ENCODE measurements around the gene IL17D.
"Not testable (repeated sequence)": the region's sequence is repeated elsewhere in the genome, so short reads cannot be mapped to it uniquely, and the experiment has no call there.

The IL17D gene, protein sequence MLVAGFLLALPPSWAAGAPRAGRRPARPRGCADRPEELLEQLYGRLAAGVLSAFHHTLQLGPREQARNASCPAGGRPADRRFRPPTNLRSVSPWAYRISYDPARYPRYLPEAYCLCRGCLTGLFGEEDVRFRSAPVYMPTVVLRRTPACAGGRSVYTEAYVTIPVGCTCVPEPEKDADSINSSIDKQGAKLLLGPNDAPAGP

DNA sequence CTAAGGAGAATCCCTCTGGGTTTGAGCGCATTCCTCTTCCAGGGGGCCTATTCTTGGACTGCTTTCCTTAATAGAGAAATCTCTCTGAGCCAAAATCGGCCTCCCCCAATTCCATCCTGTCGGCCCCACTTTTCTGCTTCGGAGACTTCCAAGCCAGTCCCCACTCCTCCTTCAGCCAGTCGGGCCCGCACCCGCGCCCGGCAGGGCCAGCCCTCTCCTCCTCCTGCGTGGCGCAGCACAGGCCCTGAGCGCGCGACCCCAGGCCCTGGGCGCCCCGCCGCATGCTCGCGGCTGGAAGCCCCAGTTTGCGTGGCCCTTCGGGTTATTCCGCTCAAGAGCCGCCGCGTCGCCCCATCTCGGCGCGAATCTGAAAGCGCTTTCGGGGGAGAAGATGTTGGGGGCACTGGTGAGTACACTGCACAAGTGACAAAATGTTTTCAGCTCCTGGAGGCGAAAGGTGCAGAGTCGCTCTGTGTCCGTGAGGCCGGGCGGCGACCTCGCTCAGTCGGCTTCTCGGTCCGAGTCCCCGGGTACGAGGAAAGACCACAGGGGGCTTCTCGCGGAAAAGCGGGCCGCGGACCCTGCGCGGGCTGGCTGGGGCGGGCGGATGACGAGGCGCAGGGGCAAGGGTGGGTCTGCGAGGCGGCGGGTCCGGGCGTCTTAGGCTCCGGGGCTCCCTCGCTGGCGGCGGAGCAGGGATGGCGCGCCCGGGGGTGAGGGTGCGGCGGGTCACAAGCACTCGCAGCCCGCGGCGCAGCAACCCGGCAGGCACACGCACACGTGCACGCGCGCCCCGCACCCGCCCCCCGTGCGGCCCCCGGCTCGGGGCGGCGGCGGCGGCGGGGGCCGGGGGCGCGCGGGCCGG is at the start of gene IL17D:
IL17D (plus strand) TSS at position 785 of the 865 bp plus-strand sequence. CDS start 303 bp downstream, outside the sequence.
- peak in 2 of 3 experiments; percentile 21 to 30 for DNase-seq (ENCODE audit: low read depth in 3 of 3)

GRCh38 chr13:20654156-20654555 is 49.3 kb upstream of the IL17D start:
- DNase-seq (ENCODE audit: low read depth in 3 of 3), result no peak

DNA sequence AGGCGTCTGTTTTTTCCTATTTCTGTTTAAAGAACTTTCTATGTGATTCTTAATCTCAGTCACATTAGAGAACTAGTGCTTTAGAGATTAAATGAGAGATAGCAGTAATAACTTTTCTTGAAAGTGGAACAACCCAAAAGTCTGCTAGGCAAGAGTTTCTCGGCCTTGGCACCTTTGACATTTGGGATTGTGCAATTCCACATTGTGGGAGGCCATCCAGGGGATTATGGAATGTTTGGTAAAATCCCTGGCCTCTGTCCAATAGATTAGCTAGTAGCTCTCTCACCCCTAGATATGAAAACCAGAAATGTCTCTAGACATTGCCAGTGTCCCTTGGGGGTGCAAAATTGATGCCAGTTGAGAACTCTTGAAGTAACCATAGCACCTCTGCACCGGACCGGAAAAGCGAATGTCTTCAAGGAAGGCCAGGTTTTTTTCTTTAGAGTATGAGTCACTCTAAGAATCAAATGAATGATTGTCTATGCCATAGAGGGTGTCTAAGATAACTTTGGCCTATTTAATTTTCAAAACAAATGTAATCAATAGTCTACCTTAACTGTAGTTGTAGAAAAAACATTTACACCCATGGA is 45.0 kb upstream of the IL17D start:
- no peak for DNase-seq (ENCODE audit: low read depth in 3 of 3)

GRCh38 chr13:20664351-20664750 is 39.1 kb upstream of the IL17D start:
- DNase-seq (ENCODE audit: low read depth in 3 of 3), result no peak

DNA sequence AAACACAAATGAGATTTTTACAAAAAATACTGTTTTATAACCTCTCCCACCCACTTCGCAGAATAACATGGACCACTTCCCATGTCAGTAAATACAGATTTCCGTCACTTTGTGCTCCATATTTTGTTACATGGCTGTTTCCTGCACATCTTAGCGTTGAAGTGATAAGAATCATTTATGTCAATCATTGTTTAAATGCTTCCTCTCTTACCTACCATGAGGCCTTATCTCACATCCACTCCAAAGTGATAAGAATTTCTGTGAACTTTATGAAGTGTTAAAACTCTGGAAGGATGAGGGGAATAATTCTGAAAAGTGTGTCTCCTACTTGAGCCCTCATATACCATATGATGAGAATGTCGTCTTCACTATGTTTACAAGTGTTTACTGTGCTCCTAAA is 36.6 kb upstream of the IL17D start:
- no peak for DNase-seq (ENCODE audit: low read depth in 3 of 3)

- DNase-seq (ENCODE audit: low read depth in 3 of 3), result no peak
Observed at GRCh38 chr13:20667857-20668437, 35.6 kb upstream of the IL17D start.

GRCh38 chr13:20669162-20669561 is 34.3 kb upstream of the IL17D start:
- DNase-seq (ENCODE audit: low read depth in 3 of 3), result no peak

- no peak for DNase-seq (ENCODE audit: low read depth in 3 of 3)
Observed at GRCh38 chr13:20671789-20672188, 31.7 kb upstream of the IL17D start.

DNA sequence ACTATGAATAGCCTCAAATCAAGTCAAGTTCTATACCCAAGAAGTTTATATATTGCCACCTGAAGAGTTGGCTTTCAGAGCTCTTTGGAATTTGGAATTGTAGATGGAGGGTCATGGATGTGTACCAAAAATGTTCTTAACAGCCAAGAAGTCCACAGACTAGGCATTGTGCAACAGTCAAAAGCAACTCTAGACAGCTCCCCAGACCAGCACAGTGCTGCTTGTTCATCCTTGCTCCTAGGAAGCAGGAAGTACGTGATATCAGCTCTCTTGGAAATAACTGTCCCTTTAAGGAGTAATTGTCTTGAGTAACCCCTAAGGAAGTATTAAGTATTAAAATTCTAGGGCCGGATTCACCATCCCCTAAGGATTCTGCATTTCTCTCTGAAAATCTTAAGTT is 30.7 kb upstream of the IL17D start:
- no peak for DNase-seq (ENCODE audit: low read depth in 3 of 3)

- no peak for DNase-seq (ENCODE audit: low read depth in 3 of 3)
Observed at GRCh38 chr13:20673715-20674114, 29.8 kb upstream of the IL17D start.

GRCh38 chr13:20676213-20676612 is 27.3 kb upstream of the IL17D start:
- no peak for DNase-seq (ENCODE audit: low read depth in 3 of 3)

- DNase-seq (ENCODE audit: low read depth in 3 of 3), result not testable (repeated sequence)
Observed at GRCh38 chr13:20678606-20679005, 24.9 kb upstream of the IL17D start.

- DNase-seq (ENCODE audit: low read depth in 3 of 3), result no peak
Observed at GRCh38 chr13:20679879-20680278, 23.6 kb upstream of the IL17D start.

DNA sequence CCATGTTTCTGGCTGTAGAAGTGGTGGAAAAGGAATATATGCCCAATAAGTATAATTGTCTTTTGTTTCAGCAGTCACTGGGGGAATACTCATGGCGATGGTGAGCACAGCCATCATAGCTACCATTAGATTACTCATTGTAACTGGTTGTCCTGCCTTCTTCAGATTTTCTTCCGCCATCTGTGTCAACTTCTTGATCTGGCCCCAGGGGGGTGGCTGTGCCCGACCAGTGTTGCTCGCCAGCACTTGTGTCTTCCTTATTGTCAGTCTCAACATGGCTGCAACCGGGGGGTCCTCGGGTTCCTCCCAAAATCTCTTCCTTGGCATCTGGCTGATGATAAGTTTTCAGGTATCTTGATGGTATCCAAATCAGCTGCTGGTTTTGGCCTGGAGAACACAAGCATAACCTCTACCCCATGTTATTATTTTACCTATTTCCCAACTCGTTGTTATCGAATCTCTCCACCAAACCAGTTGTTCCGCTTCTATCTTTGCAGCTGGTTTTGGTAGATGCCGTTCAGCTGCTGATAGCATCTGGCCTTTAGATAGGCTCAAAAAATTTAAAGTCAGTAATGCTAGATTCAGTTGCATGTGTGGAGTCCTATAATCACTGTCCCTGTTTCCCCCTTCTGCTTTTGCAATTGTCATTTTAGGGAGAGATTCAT is 23.0 kb upstream of the IL17D start:
- DNase-seq (ENCODE audit: low read depth in 3 of 3), result no peak

DNA sequence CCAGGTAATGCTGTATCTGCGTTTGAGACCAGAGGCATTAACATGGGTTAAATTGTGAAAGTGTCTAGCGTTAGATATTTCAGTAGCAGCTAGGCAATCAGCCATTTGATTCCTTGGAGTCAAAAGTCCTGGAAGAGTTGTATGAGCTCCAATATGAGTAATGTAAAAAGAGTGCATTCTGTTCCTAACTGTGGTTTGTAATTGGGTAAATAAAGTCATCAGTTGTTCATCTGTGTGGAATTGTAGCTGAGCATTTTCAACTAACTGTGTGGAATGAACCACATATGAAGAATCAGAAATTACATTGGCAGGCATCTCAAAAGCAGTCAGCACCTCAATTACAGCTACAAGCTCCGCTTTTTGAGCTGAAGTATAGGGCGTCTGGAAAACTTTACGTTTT is 22.0 kb upstream of the IL17D start:
- DNase-seq (ENCODE audit: low read depth in 3 of 3), result not testable (repeated sequence)

- no peak for DNase-seq (ENCODE audit: low read depth in 3 of 3)
Observed at GRCh38 chr13:20682061-20682460, 21.4 kb upstream of the IL17D start.

- DNase-seq (ENCODE audit: low read depth in 3 of 3), result no peak
Observed at GRCh38 chr13:20684041-20684440, 19.5 kb upstream of the IL17D start.

GRCh38 chr13:20684546-20684945 is 19.0 kb upstream of the IL17D start:
- no peak for DNase-seq (ENCODE audit: low read depth in 3 of 3)

DNA sequence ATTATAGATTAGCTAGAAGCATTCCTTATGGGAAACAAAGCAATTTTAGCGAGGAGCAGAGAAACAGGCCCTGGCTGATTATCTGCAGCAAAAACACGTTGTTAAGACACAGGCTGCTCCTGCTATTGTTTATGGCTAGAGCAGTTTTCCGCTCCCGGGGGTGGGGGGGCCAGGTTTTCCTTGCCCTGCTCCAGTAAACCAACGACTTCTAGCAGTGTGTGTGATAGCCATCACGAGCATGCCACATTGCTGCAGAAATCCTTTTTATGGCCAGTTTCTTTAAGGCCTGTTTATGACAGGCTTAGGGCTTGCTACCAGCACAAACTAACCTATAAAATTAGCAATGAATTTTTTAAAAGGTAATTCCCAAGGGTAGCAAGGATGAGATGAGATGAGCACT is 18.4 kb upstream of the IL17D start:
- DNase-seq (ENCODE audit: low read depth in 3 of 3), result no peak

- no peak for DNase-seq (ENCODE audit: low read depth in 3 of 3)
Observed at GRCh38 chr13:20686167-20686566, 17.3 kb upstream of the IL17D start.

DNA sequence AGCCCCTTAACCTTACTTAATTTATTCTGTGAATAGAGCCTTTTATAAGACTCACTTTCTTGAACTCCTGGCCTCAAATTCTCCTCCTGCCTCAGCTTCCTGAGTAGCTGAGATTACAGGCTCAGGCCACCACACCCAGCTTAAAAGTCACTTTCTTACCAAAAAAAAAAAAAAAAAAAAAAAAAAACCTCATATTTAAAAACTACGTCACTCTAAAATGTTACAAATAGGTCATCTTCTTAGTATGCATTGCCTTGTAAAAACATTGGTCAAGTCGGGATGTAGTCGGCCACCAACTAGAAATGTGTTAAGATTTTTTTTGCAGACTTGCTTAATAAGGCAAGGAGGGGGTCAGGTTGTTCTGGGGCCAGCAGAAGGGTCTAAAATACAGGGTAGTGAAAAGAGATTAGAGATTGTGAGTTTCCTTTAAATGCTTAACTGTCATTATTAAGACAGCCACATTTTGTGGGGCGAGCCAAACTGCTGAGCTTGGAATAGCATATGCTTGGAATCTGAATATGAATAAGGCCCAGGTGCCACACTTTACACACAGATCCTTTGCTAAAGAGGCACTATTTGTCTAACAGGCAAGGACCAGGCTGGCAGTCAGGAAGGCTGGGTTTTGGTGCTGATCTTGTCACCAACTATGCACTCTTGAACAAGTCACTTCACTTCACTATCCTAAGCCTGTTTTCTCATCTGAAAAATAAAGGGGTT is 16.5 kb upstream of the IL17D start:
- DNase-seq (ENCODE audit: low read depth in 3 of 3), result no peak

Data from stimulated activated CD4-positive, alpha-beta T cell treated with anti-CD3 and anti-CD28 coated beads, TNF-alpha, amount 100 ng/mL, for 24 hours (primary cell).